ENCODE measurements around the gene SNRPA1. TPM values are rescaled to one million over a fixed set of nuclear protein-coding genes. Genes with fewer than 3 reads are reported as not detected.

The SNRPA1 gene
- total and polyA plus RNA-seq, 9 of the 15 experiments (the other 6 are each of a cell fraction or from before 2014, with no cell fraction given) = 62.7 to 245 (median 189) TPM

DNA sequence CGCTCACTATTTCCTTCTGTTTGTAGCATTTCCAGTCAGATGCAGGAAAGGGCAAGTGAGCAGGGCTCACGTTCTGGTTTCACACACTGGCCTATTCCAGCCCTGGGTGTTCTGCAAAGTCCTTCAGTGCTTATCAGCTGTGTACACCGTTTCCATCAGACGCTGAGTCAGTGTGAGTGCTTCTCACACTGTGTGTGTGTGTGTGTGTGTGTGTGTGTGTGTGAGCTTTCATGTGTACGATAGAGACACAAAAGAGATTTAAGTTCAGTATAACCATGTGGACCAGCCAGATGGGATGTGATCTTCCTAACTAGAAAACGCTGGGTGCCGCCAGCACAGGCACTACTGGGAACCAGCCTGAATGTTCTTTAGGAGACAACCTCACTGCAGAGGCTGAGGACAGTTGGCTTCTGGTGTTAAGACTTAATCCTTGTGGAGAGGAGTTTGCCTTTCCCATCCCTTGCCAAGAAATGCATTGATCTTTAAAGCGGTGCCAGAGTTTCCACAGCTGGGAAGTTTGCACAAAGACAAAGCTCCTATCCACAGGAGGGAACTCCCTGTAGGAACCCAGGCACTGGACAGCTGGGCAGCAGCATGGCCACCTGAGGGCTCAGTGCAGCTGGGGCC lies 39.3 kb downstream of the SNRPA1 start (continued):
- TF ChIP-seq, protein P1, sequence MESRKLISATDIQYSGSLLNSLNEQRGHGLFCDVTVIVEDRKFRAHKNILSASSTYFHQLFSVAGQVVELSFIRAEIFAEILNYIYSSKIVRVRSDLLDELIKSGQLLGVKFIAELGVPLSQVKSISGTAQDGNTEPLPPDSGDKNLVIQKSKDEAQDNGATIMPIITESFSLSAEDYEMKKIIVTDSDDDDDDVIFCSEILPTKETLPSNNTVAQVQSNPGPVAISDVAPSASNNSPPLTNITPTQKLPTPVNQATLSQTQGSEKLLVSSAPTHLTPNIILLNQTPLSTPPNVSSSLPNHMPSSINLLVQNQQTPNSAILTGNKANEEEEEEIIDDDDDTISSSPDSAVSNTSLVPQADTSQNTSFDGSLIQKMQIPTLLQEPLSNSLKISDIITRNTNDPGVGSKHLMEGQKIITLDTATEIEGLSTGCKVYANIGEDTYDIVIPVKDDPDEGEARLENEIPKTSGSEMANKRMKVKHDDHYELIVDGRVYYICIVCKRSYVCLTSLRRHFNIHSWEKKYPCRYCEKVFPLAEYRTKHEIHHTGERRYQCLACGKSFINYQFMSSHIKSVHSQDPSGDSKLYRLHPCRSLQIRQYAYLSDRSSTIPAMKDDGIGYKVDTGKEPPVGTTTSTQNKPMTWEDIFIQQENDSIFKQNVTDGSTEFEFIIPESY (CRISPR knock-in tag; IDR thresholded peaks at IDR 0.05) = peak; percentile 53; the same call in 1 of the 2 replicates
- TF ChIP-seq DACH1 (IDR thresholded peaks at IDR 0.05; ENCODE audit: partially characterized antibody) = peak; percentile 90
- peak; percentile 39 for TF ChIP-seq ZFP36 (IDR thresholded peaks at IDR 0.05; ENCODE audit: low read depth, low read length, partially characterized antibody)
- TF ChIP-seq ESRRA (IDR thresholded peaks at IDR 0.05; ENCODE audit: borderline replicate concordance, low read depth) = peak; percentile 54; the same call in 1 of the 2 replicates
- 0 out of 4 replicates have a peak, but pooled peaks of 1 of the 2 experiments have one; percentile 42 for TF ChIP-seq ETV6 (IDR thresholded peaks at IDR 0.05; ENCODE audit: borderline replicate concordance in 1 of 2, low read depth in 2 of 2, low read length in 1 of 2)
- no peak for TF ChIP-seq ETV6 (CRISPR knock-in tag; IDR thresholded peaks at IDR 0.05; ENCODE audit: borderline replicate concordance)
- peak; percentile 97 for TF ChIP-seq CBFA2T3 (IDR thresholded peaks at IDR 0.05)
- TF ChIP-seq RUNX1 (IDR thresholded peaks at IDR 0.05; ENCODE audit: low read depth) = no peak
- TF ChIP-seq MIER1 (IDR thresholded peaks at IDR 0.05; ENCODE audit: low read depth) = 0 out of 2 replicates have a peak, but pooled peaks have one; percentile 48
- no peak for TF ChIP-seq CBX5 (IDR thresholded peaks at IDR 0.05; ENCODE audit: borderline replicate concordance, low read depth)
- TF ChIP-seq NR2C2 (CRISPR knock-in tag; IDR thresholded peaks at IDR 0.05) = no peak
- TF ChIP-seq NR2C2 (tag; IDR thresholded peaks at IDR 0.05) = no peak
- TF ChIP-seq, protein P2, sequence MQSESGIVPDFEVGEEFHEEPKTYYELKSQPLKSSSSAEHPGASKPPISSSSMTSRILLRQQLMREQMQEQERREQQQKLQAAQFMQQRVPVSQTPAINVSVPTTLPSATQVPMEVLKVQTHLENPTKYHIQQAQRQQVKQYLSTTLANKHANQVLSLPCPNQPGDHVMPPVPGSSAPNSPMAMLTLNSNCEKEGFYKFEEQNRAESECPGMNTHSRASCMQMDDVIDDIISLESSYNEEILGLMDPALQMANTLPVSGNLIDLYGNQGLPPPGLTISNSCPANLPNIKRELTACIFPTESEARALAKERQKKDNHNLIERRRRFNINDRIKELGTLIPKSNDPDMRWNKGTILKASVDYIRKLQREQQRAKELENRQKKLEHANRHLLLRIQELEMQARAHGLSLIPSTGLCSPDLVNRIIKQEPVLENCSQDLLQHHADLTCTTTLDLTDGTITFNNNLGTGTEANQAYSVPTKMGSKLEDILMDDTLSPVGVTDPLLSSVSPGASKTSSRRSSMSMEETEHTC (IDR thresholded peaks at IDR 0.05) = peak; percentile 57; the same call in 1 of the 2 replicates
- TF ChIP-seq KDM4B (IDR thresholded peaks at IDR 0.05; ENCODE audit: borderline replicate concordance in 2 of 2, low read depth in 1 of 2) = no peak
- peak; percentile 96 for TF ChIP-seq NBN (IDR thresholded peaks at IDR 0.05; ENCODE audit: low read depth)
- TF ChIP-seq, protein P3, sequence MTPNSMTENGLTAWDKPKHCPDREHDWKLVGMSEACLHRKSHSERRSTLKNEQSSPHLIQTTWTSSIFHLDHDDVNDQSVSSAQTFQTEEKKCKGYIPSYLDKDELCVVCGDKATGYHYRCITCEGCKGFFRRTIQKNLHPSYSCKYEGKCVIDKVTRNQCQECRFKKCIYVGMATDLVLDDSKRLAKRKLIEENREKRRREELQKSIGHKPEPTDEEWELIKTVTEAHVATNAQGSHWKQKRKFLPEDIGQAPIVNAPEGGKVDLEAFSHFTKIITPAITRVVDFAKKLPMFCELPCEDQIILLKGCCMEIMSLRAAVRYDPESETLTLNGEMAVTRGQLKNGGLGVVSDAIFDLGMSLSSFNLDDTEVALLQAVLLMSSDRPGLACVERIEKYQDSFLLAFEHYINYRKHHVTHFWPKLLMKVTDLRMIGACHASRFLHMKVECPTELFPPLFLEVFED (CRISPR knock-in tag; conservative IDR thresholded peaks at IDR 0.05) = peak; percentile 64; the same call in 1 of the 2 replicates
- TF ChIP-seq, protein P4, sequence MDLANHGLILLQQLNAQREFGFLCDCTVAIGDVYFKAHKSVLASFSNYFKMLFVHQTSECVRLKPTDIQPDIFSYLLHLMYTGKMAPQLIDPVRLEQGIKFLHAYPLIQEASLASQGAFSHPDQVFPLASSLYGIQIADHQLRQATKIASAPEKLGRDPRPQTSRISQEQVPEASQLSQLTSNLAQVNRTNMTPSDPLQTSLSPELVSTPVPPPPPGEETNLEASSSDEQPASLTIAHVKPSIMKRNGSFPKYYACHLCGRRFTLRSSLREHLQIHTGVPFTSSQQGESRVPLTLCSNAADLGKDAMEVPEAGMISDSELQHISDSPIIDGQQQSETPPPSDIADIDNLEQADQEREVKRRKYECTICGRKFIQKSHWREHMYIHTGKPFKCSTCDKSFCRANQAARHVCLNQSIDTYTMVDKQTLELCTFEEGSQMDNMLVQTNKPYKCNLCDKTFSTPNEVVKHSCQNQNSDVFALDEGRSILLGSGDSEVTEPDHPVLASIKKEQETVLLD (IDR thresholded peaks at IDR 0.05) = peak; percentile 86; the same call in 1 of the 2 replicates
- peak; percentile 69; the same call in 1 of the 2 replicates for TF ChIP-seq POLR2AphosphoS5 (IDR thresholded peaks at IDR 0.05; ENCODE audit: control insufficient read depth, insufficient read depth, low read depth, low read length)
- TF ChIP-seq, protein P5, sequence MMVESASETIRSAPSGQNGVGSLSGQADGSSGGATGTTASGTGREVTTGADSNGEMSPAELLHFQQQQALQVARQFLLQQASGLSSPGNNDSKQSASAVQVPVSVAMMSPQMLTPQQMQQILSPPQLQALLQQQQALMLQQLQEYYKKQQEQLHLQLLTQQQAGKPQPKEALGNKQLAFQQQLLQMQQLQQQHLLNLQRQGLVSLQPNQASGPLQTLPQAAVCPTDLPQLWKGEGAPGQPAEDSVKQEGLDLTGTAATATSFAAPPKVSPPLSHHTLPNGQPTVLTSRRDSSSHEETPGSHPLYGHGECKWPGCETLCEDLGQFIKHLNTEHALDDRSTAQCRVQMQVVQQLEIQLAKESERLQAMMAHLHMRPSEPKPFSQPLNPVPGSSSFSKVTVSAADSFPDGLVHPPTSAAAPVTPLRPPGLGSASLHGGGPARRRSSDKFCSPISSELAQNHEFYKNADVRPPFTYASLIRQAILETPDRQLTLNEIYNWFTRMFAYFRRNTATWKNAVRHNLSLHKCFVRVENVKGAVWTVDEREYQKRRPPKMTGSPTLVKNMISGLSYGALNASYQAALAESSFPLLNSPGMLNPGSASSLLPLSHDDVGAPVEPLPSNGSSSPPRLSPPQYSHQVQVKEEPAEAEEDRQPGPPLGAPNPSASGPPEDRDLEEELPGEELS (CRISPR knock-in tag; IDR thresholded peaks at IDR 0.05; ENCODE audit: borderline replicate concordance) = peak; percentile 75; the same call in 1 of the 2 replicates
- TF ChIP-seq KHSRP (IDR thresholded peaks at IDR 0.05) = 0 out of 2 replicates have a peak, but pooled peaks have one; percentile 46

Data from K562 (cell line).